GM23338 (cell line): ENCODE data around the gene ADORA2A. TPM values are rescaled to one million over a fixed set of nuclear protein-coding genes. Genes with fewer than 3 reads are reported as not detected.

Source experiments
- ATAC-seq: fragments of 200-7000 bp; cut with Tn5 transposase; 3 replicates; pipeline ENCODE4 v1.9.1; 2020
- DNase-seq: peaks from one replicate; pipeline ENCODE4 v3.0.0-alpha.2; 2015; ENCODE audit warnings: low spot score
- H2AFZ ChIP-seq: fragments of 200-600 bp; sonication (generic); 2 replicates; pipeline ENCODE4 v1.8.0; 2016; ENCODE audit warnings: antibody characterized with exemption, mild to moderate bottlenecking, moderate library complexity
- H3F3A ChIP-seq: fragments of 200-600 bp; sonication (generic); replicated peaks from 2 replicates; pipeline ENCODE4 v1.8.0; 2017; ENCODE audit warnings: antibody characterized with exemption, mixed run types, low read depth
- H3K27ac ChIP-seq: fragments of 200-600 bp; sonication (generic); 2 replicates; pipeline ENCODE4 v1.6.1; 2016; ENCODE audit warnings: low read depth
- H3K27me3 ChIP-seq: fragments of 200-600 bp; sonication (generic); 2 replicates; pipeline ENCODE4 v1.8.0; 2016; ENCODE audit warnings: mild to moderate bottlenecking, mixed run types, moderate library complexity; ENCODE audit not compliant: insufficient read depth
- H3K36me3 ChIP-seq: fragments of 200-600 bp; sonication (generic); 2 replicates; pipeline ENCODE4 v1.8.0; 2016; ENCODE audit warnings: mild to moderate bottlenecking; ENCODE audit not compliant: insufficient read depth
- H3K4me1 ChIP-seq: fragments of 200-600 bp; sonication (generic); 2 replicates; pipeline ENCODE4 v1.8.0; 2016; ENCODE audit warnings: mild to moderate bottlenecking, moderate library complexity; ENCODE audit not compliant: insufficient read depth
- H3K4me2 ChIP-seq: fragments of 200-600 bp; sonication (generic); 2 replicates; pipeline ENCODE4 v1.7.1; 2017; ENCODE audit warnings: mixed run types
- H3K4me3 ChIP-seq: fragments of 200-600 bp; sonication (generic); 2 replicates; pipeline ENCODE4 v1.6.1; 2016; ENCODE audit warnings: mixed run types
- H3K79me2 ChIP-seq: fragments of 200-600 bp; sonication (generic); replicated peaks from 2 replicates; pipeline ENCODE4 v1.8.0; 2017; ENCODE audit warnings: mild to moderate bottlenecking; ENCODE audit not compliant: insufficient read depth
- H3K9me2 ChIP-seq: fragments of 200-600 bp; sonication (generic); 2 replicates; pipeline ENCODE4 v1.8.0; 2017; ENCODE audit not compliant: insufficient read depth
- H4K20me1 ChIP-seq: fragments of 200-600 bp; sonication (generic); replicated peaks from 2 replicates; pipeline ENCODE4 v1.8.0; 2017; ENCODE audit warnings: mild to moderate bottlenecking; ENCODE audit not compliant: insufficient read depth
- H3K27ac Mint-ChIP-seq: 2 replicates; pipeline ENCODE4 v1.8.0; 2020; ENCODE audit warnings: inconsistent platforms, mild to moderate bottlenecking, moderate library complexity, mixed read lengths
- H3K27me3 Mint-ChIP-seq: 3 replicates; pipeline ENCODE4 v1.8.0; 2022; ENCODE audit warnings: low read depth, mild to moderate bottlenecking, moderate library complexity, mixed read lengths, inconsistent platforms; ENCODE audit not compliant: insufficient read depth, poor library complexity
- H3K36me3 Mint-ChIP-seq: 3 replicates; pipeline ENCODE4 v1.8.0; 2021; ENCODE audit warnings: low read depth, mild to moderate bottlenecking, inconsistent platforms, moderate library complexity, mixed read lengths
- H3K4me1 Mint-ChIP-seq: 3 replicates; pipeline ENCODE4 v1.8.0; 2020; ENCODE audit warnings: mild to moderate bottlenecking, inconsistent platforms, mixed read lengths
- H3K4me3 Mint-ChIP-seq: 3 replicates; pipeline ENCODE4 v1.8.0; 2021; ENCODE audit warnings: moderate library complexity, mild to moderate bottlenecking, inconsistent platforms, mixed read lengths
- H3K9me3 Mint-ChIP-seq: 3 replicates; pipeline ENCODE4 v1.8.0; 2020; ENCODE audit warnings: moderate library complexity, mild to moderate bottlenecking, inconsistent platforms, mixed read lengths
- CREB1 ChIP-seq: fragments of 250-450 bp; sonication (Bioruptor Pico); IDR thresholded peaks from 2 replicates; pipeline ENCODE4 v1.5.0; 2020; ENCODE audit warnings: low read depth, mild to moderate bottlenecking, moderate library complexity
- JUNB ChIP-seq: IDR thresholded peaks from one replicate; pipeline ENCODE4 v1.6.1; 2016; ENCODE audit warnings: antibody characterized with exemption; ENCODE audit not compliant: unreplicated experiment
- ZNF114 ChIP-seq: fragments of 250-450 bp; sonication (Bioruptor Pico); IDR thresholded peaks from 2 replicates; pipeline ENCODE4 v1.5.0; 2020; ENCODE audit warnings: mild to moderate bottlenecking, moderate library complexity
- ZNF331 ChIP-seq: fragments of 250-450 bp; sonication (Bioruptor Pico); IDR thresholded peaks from 2 replicates; pipeline ENCODE4 v1.5.0; 2020; ENCODE audit warnings: low read depth, mild to moderate bottlenecking, moderate library complexity
- polyA plus RNA-seq: library from polyadenylated mRNA; unstranded; fragments of >200 nt; fragmentation: Nextera tagmentation; extraction: Ambion mirVana; gene quantifications from 2 replicates; pipeline ENCODE4 v1.2.1, GENCODE V29; 2016
- total RNA-seq: library from RNA; depleted of rRNA; stranded (reverse); fragments of >200 nt; shearing (Covaris generic); gene quantifications from 2 replicates; pipeline ENCODE4 v1.2.3, GENCODE V29; 2014
- TF ChIP-seq, protein P1 (sequence below): IDR thresholded peaks from one replicate; pipeline ENCODE4 v1.6.1; 2018; ENCODE audit warnings: antibody characterized with exemption; ENCODE audit not compliant: unreplicated experiment
- TF ChIP-seq, protein P2 (sequence below): fragments of 250-450 bp; sonication (Bioruptor Pico); IDR thresholded peaks from 2 replicates; pipeline ENCODE4 v1.5.0; 2020; ENCODE audit warnings: mild to moderate bottlenecking, moderate library complexity

ADORA2A gene
- total and polyA plus RNA-seq, 2 experiments from 2014 or later, result 4.1 to 13.5 TPM

DNA sequence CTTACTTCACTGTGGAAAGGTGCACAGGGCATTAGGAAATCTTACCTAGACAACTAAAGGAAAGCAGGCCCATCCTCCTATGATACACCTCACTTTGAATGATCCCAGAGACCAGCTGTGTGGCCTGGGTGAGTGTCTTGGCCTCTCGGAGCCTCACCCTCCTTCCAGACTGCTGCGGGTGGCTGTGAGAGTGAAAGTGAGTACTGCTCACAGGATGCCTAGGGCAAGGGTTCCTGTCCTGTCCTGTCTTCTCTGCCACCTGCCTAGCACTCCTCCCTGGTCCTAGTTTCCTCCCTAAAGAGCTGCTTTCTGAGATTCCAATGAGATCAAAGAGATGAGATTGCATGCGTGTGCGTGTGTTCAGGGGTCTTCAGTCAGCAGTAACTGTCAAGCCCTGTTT, 19.5 kb upstream of the ADORA2A start:
- Histone ChIP-seq H3K27ac (no peak overlapping the region), H3K79me2 (no peaks in the 10 kb centered on the region), H3K4me2 (no peak overlapping the region), H3K27me3 (no peaks in the 10 kb centered on the region), H3K4me1 (0 out of 2 replicates have a peak, but pooled peaks cover 9% of the 10 kb centered on the region), H3F3A (no peaks in the 10 kb centered on the region), H2AFZ (no peak overlapping the region), H3K9me2 (no peaks in the 10 kb centered on the region), H3K4me3 (no peak overlapping the region), H3K36me3 (no peaks in the 10 kb centered on the region), H4K20me1 (peaks cover 3% of the 10 kb centered on the region)
- peaks cover 23% of the 10 kb centered on the region for H3K27me3 Mint-ChIP-seq
- no peak for ATAC-seq
- H3K4me1 Mint-ChIP-seq, result peaks cover 20% of the 10 kb centered on the region
- no peak overlapping the region for H3K4me3 Mint-ChIP-seq
- DNase-seq, result no peak
- peak overlapping the region; percentile 92 for H3K27ac Mint-ChIP-seq
- TF ChIP-seq CREB1 (CRISPR knock-in tag) (no peak), JUNB (no peak), ZNF331 (CRISPR knock-in tag) (no peak), ZNF114 (CRISPR knock-in tag) (no peak)
- TF ChIP-seq, protein P1, sequence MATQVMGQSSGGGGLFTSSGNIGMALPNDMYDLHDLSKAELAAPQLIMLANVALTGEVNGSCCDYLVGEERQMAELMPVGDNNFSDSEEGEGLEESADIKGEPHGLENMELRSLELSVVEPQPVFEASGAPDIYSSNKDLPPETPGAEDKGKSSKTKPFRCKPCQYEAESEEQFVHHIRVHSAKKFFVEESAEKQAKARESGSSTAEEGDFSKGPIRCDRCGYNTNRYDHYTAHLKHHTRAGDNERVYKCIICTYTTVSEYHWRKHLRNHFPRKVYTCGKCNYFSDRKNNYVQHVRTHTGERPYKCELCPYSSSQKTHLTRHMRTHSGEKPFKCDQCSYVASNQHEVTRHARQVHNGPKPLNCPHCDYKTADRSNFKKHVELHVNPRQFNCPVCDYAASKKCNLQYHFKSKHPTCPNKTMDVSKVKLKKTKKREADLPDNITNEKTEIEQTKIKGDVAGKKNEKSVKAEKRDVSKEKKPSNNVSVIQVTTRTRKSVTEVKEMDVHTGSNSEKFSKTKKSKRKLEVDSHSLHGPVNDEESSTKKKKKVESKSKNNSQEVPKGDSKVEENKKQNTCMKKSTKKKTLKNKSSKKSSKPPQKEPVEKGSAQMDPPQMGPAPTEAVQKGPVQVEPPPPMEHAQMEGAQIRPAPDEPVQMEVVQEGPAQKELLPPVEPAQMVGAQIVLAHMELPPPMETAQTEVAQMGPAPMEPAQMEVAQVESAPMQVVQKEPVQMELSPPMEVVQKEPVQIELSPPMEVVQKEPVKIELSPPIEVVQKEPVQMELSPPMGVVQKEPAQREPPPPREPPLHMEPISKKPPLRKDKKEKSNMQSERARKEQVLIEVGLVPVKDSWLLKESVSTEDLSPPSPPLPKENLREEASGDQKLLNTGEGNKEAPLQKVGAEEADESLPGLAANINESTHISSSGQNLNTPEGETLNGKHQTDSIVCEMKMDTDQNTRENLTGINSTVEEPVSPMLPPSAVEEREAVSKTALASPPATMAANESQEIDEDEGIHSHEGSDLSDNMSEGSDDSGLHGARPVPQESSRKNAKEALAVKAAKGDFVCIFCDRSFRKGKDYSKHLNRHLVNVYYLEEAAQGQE, result no peak
- TF ChIP-seq, protein P2, sequence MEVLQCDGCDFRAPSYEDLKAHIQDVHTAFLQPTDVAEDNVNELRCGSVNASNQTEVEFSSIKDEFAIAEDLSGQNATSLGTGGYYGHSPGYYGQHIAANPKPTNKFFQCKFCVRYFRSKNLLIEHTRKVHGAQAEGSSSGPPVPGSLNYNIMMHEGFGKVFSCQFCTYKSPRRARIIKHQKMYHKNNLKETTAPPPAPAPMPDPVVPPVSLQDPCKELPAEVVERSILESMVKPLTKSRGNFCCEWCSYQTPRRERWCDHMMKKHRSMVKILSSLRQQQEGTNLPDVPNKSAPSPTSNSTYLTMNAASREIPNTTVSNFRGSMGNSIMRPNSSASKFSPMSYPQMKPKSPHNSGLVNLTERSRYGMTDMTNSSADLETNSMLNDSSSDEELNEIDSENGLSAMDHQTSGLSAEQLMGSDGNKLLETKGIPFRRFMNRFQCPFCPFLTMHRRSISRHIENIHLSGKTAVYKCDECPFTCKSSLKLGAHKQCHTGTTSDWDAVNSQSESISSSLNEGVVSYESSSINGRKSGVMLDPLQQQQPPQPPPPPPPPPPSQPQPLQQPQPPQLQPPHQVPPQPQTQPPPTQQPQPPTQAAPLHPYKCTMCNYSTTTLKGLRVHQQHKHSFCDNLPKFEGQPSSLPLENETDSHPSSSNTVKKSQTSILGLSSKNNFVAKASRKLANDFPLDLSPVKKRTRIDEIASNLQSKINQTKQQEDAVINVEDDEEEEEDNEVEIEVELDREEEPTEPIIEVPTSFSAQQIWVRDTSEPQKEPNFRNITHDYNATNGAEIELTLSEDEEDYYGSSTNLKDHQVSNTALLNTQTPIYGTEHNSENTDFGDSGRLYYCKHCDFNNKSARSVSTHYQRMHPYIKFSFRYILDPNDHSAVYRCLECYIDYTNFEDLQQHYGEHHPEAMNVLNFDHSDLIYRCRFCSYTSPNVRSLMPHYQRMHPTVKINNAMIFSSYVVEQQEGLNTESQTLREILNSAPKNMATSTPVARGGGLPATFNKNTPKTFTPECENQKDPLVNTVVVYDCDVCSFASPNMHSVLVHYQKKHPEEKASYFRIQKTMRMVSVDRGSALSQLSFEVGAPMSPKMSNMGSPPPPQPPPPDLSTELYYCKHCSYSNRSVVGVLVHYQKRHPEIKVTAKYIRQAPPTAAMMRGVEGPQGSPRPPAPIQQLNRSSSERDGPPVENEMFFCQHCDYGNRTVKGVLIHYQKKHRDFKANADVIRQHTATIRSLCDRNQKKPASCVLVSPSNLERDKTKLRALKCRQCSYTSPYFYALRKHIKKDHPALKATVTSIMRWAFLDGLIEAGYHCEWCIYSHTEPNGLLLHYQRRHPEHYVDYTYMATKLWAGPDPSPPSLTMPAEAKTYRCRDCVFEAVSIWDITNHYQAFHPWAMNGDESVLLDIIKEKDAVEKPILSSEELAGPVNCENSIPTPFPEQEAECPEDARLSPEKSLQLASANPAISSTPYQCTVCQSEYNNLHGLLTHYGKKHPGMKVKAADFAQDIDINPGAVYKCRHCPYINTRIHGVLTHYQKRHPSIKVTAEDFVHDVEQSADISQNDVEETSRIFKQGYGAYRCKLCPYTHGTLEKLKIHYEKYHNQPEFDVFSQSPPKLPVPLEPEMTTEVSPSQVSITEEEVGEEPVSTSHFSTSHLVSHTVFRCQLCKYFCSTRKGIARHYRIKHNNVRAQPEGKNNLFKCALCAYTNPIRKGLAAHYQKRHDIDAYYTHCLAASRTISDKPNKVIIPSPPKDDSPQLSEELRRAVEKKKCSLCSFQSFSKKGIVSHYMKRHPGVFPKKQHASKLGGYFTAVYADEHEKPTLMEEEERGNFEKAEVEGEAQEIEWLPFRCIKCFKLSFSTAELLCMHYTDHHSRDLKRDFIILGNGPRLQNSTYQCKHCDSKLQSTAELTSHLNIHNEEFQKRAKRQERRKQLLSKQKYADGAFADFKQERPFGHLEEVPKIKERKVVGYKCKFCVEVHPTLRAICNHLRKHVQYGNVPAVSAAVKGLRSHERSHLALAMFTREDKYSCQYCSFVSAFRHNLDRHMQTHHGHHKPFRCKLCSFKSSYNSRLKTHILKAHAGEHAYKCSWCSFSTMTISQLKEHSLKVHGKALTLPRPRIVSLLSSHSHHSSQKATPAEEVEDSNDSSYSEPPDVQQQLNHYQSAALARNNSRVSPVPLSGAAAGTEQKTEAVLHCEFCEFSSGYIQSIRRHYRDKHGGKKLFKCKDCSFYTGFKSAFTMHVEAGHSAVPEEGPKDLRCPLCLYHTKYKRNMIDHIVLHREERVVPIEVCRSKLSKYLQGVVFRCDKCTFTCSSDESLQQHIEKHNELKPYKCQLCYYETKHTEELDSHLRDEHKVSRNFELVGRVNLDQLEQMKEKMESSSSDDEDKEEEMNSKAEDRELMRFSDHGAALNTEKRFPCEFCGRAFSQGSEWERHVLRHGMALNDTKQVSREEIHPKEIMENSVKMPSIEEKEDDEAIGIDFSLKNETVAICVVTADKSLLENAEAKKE, result no peak
- peaks cover 28% of the 10 kb centered on the region for H3K36me3 Mint-ChIP-seq
- H3K9me3 Mint-ChIP-seq, result no peaks in the 10 kb centered on the region
